ENCODE measurements around the gene CYP2U1.
A peak's percentile ranks its signal among the peaks of the same experiment; 100 is the strongest.
"Not testable (repeated sequence)": the region's sequence is repeated elsewhere in the genome, so short reads cannot be mapped to it uniquely, and the experiment has no call there.

The CYP2U1 gene

GRCh38 chr4:107930821-107931774 is at the start of gene CYP2U1:
TSS of gene CYP2U1 (plus strand) at chr4:107931549. CDS start at chr4:107931644, 95 bp downstream.
- peak; percentile 93 for DNase-seq

- DNase-seq, result no peak
Observed at GRCh38 chr4:107885865-107886264, 45.5 kb upstream of the CYP2U1 start.

GRCh38 chr4:107888237-107888636 is 43.1 kb upstream of the CYP2U1 start:
- no peak for DNase-seq

- DNase-seq, result no peak
Observed at GRCh38 chr4:107890779-107891178, 40.6 kb upstream of the CYP2U1 start.

GRCh38 chr4:107891299-107891698 is 40.0 kb upstream of the CYP2U1 start:
- DNase-seq, result no peak

- DNase-seq, result no peak
Observed at GRCh38 chr4:107893171-107894137, 37.9 kb upstream of the CYP2U1 start.

- DNase-seq, result no peak
Observed at GRCh38 chr4:107894138-107894603, 37.2 kb upstream of the CYP2U1 start.

GRCh38 chr4:107896158-107896645 is 35.1 kb upstream of the CYP2U1 start:
- DNase-seq, result peak; percentile 16

- no peak for DNase-seq
Observed at GRCh38 chr4:107896646-107897045, 34.7 kb upstream of the CYP2U1 start.

- no peak for DNase-seq
Observed at GRCh38 chr4:107897823-107898222, 33.5 kb upstream of the CYP2U1 start.

GRCh38 chr4:107900067-107900466 is 31.3 kb upstream of the CYP2U1 start:
- DNase-seq, result no peak

- no peak for DNase-seq
Observed at GRCh38 chr4:107900508-107900907, 30.8 kb upstream of the CYP2U1 start.

GRCh38 chr4:107901213-107901934 is 30.0 kb upstream of the CYP2U1 start:
- no peak for DNase-seq

- no peak for DNase-seq
Observed at GRCh38 chr4:107902715-107903114, 28.6 kb upstream of the CYP2U1 start.

- DNase-seq, result not testable (repeated sequence)
Observed at GRCh38 chr4:107905082-107905481, 26.3 kb upstream of the CYP2U1 start.

- no peak for DNase-seq
Observed at GRCh38 chr4:107906458-107907100, 24.8 kb upstream of the CYP2U1 start.

GRCh38 chr4:107908377-107908776 is 23.0 kb upstream of the CYP2U1 start:
- DNase-seq, result no peak

GRCh38 chr4:107913283-107913899 is 18.0 kb upstream of the CYP2U1 start:
- DNase-seq, result peak; percentile 88

GRCh38 chr4:107915220-107915619 is 16.1 kb upstream of the CYP2U1 start:
- DNase-seq, result no peak

GRCh38 chr4:107916623-107917022 is 14.7 kb upstream of the CYP2U1 start:
- DNase-seq, result no peak

- DNase-seq, result no peak
Observed at GRCh38 chr4:107917500-107917899, 13.8 kb upstream of the CYP2U1 start.
